Fibroblast of skin of right biceps (primary cell): ENCODE results near the gene ACADM.
"Not testable (repeated sequence)": the region's sequence is repeated elsewhere in the genome, so short reads cannot be mapped to it uniquely, and the experiment has no call there.

Source experiments
- DNase-seq: peaks from one replicate; pipeline ENCODE4 v3.0.0-alpha.2; 2013

The ACADM gene

DNA sequence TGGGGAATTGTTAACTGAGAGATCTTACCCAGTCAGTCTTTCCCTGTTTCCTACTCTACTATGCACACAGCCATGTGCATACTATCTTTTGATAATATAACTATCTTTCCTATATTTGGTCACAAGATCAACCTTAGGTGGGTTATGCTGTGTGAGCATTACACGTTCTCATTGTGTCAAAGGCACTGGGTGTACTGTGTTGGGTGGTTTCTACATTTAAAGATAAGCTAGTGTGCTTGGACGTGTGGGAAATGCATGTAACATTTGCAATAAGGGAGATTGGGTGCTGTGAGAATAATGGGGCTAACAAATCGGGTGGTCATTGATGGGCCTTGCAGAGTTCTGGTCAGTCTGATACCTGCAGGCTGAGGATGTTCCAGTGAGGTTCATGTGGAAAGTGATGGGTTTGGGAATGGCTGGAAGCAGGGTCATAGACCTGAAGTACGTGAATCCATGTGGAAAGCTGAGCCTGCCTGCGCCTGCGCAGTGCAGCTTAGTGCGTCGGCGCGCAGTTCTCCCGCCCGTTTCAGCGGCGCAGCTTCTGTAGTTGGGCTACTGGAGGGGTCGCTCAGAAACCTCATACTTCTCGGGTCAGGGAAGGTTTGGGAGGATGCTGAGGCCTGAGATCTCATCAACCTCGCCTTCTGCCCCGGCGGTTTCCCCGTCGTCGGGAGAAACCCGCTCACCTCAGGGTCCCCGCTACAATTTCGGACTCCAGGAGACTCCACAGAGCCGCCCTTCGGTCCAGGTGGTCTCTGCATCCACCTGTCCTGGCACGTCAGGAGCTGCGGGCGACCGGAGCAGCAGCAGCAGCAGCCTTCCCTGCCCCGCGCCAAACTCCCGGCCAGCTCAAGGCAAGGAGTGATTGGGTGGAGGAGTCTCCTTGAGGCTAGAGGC lies 72.1 kb downstream of the ACADM start, which contains the start of gene MSH4:
Gene MSH4 (plus strand): TSS at position 507 of the 897 bp plus-strand sequence. CDS start 104 bp downstream, at position 611.
- peak; percentile 22 for DNase-seq

GRCh38 chr1:75797273-75797588 lies 72.7 kb downstream of the ACADM start:
- no peak for DNase-seq

DNA sequence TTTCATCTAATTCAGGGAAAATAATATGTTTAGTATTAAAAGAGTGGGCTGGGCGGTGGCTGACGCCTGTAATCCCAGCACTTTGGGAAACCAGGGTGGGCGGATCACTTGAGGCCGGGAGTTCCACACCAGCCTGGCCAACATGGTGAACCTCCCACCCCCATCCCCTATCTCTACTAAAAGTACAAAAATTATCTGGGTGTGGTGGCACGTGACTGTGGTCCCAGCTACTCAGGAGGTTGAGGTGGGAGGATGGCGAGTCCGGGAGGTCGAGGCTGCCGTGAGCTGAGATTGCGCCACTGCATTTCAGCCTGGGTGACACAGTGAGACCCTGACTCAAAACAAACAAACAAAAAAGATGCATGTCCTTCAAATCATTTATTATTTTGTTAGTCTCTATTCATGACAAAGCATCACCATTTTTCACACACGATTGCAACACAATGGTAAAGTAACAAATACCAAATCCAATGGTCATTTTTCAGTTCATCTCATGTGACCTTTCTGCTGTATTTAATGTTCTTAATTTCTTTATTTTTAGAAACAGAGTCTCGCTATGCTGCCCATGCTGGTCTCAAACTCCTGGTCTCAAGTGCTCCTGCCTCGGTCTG lies 73.2 kb downstream of the ACADM start:
- DNase-seq = no peak

DNA sequence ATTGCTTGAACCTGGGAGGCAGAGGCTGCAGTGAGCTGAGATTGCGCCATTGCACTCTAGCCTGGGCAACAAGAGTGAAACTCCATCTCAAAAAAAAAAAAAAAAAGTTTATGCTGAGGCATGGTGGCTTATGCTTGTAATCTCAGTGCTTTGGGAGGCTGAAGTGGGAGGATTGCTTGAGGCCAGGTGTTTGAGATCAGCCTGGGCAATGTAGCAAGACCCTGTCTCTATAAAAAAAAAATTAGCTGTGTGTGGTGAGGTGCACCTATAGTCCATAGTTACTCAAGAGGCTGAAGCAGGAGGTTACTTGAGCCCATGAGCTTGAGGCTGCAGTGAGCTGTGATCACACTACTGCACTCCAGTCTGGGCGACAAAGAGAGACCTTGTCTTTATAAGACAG lies 77.0 kb downstream of the ACADM start:
- not testable (repeated sequence) for DNase-seq

DNA sequence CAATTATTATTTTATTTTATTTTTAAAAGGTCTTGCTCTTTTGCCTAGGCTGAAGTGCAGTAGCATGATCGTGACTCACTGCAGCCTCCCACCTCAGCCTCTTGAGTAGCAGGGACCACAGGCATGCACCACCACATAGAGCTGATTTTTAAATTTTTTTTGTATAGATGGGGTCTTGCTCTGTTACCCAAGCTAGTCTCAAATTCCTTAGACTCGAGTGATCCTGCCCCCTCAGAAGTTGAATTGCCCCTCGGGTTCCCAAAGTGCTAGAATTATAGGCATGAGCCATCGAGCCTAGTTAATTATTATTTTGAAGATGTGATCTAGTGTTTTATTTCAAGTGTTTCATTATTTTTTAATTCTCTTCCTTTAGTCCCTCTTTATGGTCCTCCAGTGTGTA lies 84.4 kb downstream of the ACADM start:
- no peak for DNase-seq

- DNase-seq = not testable (repeated sequence)
These were observed 85.6 kb downstream of the ACADM start for GRCh38 chr1:75810113-75810512.

- peak; percentile 87 for DNase-seq
These were observed 86.9 kb downstream of the ACADM start for GRCh38 chr1:75811211-75811981.

DNA sequence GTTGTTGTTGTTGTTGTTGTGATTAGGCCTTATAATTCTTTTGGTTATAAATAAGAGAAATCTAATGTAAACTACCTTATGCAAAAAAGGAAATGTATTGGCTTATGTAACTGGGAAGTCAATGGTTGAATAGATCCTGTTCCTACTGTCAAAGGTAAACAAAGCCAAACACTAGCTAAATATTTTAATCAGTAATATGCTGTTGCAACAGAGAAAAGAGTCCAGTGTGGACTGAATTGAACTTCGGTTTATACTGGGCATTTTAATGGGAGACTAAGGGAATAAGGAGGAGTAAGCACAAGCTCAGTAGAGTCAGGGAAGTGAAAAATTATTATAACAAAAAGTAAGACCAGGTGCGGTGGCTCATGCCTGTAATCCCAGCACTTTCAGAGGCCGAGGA lies 87.6 kb downstream of the ACADM start:
- DNase-seq = no peak
